GM21423 (cell line): ENCODE results near the gene DXO.
"Not testable (repeated sequence)": the region's sequence is repeated elsewhere in the genome, so short reads cannot be mapped to it uniquely, and the experiment has no call there.

Source experiments
- ATAC-seq: cut with Tn5 transposase; IDR thresholded peaks from one replicate; pipeline ENCODE4 v1.9.1; 2021; ENCODE audit warnings: mild to moderate bottlenecking, moderate library complexity; ENCODE audit not compliant: unreplicated experiment

DXO gene

GRCh38 chr6:31932137-31932536 is 39.8 kb downstream of the DXO start:
- not testable (repeated sequence) for ATAC-seq

GRCh38 chr6:31930962-31931361 is 41.0 kb downstream of the DXO start:
- ATAC-seq = no peak

- ATAC-seq = no peak
Observed at GRCh38 chr6:31928672-31928939, 43.3 kb downstream of the DXO start.

GRCh38 chr6:31927863-31928671 is 43.9 kb downstream of the DXO start:
- no peak for ATAC-seq

GRCh38 chr6:31927242-31927862 is 44.6 kb downstream of the DXO start, which contains the start of gene C2:
Gene C2, plus strand, starts transcription at chr6:31927717. Its CDS starts 36 bp downstream, at chr6:31927753.
- ATAC-seq = no peak

- no peak for ATAC-seq
Observed at GRCh38 chr6:31922942-31923341, 49.0 kb downstream of the DXO start.

- no peak for ATAC-seq
Observed at GRCh38 chr6:31920811-31921210, 51.1 kb downstream of the DXO start.
